HG03097 (cell line): ENCODE measurements around the gene CACNA1C.

ENCODE experiments used
- ATAC-seq: cut with Tn5 transposase; IDR thresholded peaks from one replicate; pipeline ENCODE4 v1.9.1; 2021; ENCODE audit not compliant: unreplicated experiment, low FRiP score

Gene CACNA1C

DNA sequence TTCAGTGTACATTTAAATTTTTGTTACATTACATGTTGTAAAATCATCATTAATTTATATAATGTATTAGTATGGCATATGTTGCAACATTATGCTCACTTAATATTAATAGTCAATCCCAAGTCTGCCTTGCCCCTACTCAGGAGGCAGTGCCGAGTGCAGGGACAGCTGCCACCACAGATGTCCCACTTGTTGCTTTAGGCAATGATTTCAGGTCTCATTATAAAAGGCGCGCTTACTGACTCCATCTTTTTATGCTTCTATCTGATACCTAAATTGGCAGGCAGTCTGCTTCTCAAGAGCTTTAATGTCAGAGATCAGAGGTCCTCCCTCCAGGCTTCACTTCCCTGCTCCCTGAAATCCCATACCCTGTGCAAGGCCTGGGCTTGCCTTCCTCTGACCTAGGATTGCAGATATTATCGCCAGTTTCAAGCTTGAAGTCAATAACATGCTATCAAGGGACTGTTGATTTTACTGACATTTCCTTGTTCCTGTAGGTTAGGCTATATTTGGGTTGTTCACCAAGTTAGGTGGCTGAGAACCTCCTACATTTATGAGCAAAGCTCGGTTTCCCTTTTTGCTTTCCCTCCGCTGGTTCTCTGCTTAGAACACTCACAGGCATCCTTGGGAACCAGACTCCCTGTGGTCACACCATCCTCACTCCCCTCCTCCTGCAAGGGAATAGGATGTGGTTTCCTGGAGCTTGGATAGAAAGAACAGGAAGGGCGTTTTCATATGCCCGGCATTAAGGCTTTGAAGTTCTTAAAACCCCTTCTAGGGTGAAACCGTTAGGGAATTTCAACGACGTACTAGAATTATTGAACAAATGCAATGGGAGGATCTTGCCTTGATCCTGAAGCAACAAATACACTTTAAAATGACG, 533.6 kb downstream of the CACNA1C start:
- ATAC-seq: no peak

DNA sequence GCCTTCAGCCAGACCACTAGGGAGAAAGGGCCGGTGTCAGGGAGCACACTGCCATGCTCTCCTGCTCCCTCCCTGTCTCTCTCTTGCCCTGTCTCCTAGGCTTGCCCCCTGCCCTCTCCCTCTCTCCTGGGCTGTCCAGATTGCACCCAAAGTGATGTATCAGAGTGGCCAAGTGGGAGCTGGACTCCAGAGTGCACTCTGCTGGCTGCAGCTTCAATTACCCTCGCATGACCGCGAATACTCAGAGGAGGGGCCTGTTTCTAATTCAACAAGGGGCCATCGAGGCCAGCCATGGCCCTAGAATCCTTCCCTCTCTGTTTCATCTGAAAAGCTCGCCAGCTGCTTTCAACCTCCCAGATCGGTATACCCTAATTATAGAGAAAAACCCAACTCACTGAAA, 535.6 kb downstream of the CACNA1C start:
- ATAC-seq: no peak

- no peak for ATAC-seq
Measured at GRCh38 chr12:2589381-2589780, 536.6 kb downstream of the CACNA1C start.

GRCh38 chr12:2593045-2593444, 540.3 kb downstream of the CACNA1C start:
- no peak for ATAC-seq

DNA sequence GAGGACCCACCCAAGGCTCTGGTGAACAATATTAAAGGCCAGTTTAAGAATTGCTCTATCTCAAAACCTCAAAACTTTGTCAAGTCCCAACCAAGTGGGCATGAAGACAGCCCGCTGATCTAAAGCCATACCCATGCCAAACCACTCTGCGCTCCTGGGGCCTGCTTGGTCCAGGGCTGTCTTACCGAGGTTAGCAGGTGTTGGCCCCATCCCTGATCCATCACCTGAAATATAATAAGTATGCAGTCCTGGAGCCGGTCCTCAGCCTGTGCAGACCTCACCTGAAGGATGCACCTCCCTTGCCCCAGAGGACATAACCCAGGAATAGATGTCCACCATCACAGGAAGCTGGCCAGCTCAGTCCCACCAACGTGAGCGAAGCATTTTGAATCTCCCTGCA, 543.7 kb downstream of the CACNA1C start:
- ATAC-seq: no peak

- no peak for ATAC-seq
Measured at GRCh38 chr12:2605301-2605700, 552.5 kb downstream of the CACNA1C start.

- ATAC-seq: no peak
Measured at GRCh38 chr12:2606186-2606910, 553.6 kb downstream of the CACNA1C start.

DNA sequence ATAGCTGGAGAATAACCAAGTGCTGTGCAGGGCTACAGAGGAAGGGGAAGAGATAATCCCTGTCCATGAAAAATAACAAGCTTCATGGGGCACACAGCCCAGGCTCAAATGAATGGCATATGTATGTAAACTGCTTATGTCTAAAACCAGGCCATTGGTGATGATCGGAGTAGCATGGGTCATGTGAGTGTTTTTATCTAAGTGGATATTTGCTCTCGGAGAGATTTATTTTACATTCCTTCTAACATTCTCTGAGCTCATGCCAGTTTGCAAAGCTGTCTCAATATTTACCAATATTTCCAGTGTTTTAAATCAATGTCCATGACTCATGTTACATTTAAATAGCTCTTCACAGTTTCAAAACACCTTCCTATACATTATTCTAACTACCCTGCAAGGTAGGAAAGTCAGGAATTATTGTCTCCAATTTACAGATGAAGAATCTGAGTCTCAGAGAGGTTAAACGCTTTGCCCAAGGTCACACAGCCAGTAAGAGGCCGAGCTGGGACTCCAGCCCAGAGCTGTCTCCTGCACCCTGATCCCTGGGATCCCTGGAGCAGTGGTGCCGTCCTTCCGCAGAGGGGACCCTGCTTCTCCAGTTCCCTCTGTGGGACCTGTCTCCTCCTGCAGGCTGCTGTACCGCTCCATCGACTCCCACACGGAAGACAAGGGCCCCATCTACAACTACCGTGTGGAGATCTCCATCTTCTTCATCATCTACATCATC, 555.3 kb downstream of the CACNA1C start:
- ATAC-seq: no peak

GRCh38 chr12:2608608-2608945, 555.8 kb downstream of the CACNA1C start:
- no peak for ATAC-seq

DNA sequence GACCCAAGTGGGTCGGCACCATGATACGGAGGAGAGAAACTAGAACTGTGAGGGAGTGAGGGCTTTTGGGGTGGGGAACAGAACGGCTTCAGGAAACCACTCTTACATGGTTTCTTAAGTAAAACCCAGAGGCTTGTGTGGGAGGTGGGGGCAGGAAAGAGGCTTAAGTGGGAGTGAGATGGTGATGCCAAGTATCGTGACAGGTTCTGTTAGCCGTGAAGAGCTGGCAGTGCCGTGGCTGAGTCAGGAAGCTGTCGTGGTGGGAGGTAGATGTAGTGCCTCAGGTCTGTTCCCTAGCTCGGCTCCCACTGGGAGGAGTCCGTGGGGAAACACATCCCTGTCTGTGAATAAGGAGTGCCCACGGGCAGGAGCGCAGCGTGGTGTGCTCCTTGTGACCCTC, 556.2 kb downstream of the CACNA1C start:
- ATAC-seq: no peak

DNA sequence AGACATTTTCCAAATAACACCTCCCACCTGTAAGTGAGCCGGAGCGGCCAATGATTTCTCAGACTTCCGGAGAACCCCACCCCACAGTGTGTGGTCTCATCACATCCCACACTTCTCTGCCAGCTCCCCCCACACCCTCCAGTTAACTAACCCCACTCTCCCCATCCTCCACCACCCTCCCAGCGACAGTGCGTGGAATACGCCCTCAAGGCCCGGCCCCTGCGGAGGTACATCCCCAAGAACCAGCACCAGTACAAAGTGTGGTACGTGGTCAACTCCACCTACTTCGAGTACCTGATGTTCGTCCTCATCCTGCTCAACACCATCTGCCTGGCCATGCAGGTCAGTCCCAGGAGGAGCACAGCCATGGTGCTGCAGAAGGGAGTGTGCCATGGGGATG, 557.6 kb downstream of the CACNA1C start:
- no peak for ATAC-seq

- ATAC-seq: no peak
Measured at GRCh38 chr12:2613326-2614073, 560.7 kb downstream of the CACNA1C start.

GRCh38 chr12:2614341-2614740, 561.6 kb downstream of the CACNA1C start:
- no peak for ATAC-seq

- no peak for ATAC-seq
Measured at GRCh38 chr12:2615665-2616402, 563.0 kb downstream of the CACNA1C start.

DNA sequence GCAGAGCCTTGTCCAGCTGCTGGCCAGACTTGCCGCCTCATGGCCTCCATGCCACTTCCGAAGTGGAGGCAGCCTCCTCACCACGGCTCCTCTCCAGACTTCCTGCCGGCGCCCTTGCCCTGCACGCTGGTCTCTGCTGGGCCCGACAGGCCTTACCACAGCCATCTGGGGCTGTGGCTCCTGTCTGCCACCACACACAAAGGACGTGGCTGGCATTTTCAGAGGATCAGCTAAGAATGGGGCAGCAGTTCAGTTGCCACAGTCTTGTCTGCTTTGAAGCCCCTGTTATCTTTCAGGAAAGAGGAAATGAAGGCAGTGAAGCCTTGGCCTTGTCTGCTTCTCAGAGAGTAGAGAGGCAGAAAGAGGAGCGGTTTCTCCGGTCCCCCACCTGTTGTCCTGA, 564.0 kb downstream of the CACNA1C start:
- no peak for ATAC-seq

DNA sequence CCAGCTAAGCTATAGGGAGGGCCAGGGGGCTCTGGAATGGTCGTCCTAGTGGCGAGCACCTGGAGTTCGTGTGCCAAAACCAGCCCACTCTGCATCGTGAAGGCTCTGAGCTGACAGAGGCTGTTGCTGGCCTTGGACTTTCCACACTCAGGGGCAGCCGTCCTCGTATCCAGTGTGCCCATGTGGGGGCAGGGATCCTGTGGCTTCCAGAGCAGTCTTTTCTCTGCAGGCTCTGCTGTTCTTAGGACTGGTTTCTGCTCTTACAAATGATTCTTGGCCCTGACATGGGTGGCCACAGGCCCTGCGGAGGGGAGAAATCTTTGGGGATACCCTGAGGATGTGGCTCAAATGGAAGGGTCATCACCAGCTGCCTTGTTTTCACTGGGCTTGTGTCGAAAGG, 564.6 kb downstream of the CACNA1C start:
- no peak for ATAC-seq

DNA sequence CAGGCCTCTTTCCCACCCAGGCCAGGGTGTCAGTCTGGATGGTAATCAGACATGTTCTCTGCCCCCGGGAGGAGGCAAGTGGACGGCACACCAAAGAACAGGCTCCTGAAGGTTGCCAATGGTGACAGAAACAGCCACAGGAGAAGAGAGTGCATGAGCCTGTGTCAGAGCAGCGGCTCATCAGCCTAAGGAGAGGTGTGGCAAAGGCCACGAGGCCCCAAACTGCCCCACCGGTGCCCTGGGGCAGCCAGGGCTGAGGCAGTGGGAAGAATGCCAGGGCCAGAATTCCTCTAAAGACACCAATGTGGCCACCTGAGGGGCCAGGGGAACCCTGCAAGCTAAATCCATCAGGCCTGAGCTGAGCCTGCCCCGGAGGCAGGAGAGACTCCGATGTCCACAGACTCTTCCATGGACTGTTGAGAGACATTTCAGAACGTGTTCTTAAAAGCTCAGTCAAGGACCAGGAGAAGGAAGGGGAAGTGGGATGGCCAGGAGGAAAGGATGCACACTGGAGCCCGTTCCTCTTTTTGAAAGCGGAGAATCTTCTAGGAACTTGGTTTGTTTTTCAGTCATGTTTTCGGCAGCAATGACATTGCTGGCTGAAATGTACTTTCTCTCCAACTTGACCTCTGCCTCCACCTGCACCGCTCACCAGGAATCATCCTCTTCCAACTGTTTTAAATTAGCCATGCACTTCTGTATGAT, 565.7 kb downstream of the CACNA1C start:
- no peak for ATAC-seq

DNA sequence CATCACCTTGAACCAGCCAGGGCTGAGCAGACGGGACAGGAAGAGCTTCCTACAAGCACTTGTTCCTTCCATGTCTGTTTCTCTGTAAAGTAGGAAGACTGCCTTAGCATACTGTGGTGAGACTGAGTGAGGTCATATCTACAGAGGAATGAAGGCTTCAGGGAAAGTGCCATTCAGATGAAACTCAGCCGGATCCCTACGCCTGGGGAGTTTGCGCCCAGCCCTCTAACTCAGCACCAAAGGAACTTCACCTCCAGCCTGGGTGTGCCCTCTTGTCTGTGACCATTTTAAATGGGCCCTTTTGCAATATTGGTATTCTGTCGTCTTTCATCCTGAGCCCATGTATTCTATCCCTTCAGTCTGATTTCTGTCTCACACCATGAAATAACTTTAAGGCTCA, 566.3 kb downstream of the CACNA1C start:
- no peak for ATAC-seq

- no peak for ATAC-seq
Measured at GRCh38 chr12:2622460-2622859, 569.7 kb downstream of the CACNA1C start.
